NK-92 treated with Interleukin-12 subunit alpha and Interleukin-12 subunit beta, amount 100 ng/mL, for 24 hours (cell line): ENCODE data around the gene ALG14.
A peak's percentile ranks its signal among the peaks of the same experiment; 100 is the strongest.
"Not testable (repeated sequence)": the region's sequence is repeated elsewhere in the genome, so short reads cannot be mapped to it uniquely, and the experiment has no call there.

Source experiments
- DNase-seq: peaks from one replicate; lab custom pipeline; 2025; lab: John Stamatoyannopoulos, UW

Gene ALG14

DNA sequence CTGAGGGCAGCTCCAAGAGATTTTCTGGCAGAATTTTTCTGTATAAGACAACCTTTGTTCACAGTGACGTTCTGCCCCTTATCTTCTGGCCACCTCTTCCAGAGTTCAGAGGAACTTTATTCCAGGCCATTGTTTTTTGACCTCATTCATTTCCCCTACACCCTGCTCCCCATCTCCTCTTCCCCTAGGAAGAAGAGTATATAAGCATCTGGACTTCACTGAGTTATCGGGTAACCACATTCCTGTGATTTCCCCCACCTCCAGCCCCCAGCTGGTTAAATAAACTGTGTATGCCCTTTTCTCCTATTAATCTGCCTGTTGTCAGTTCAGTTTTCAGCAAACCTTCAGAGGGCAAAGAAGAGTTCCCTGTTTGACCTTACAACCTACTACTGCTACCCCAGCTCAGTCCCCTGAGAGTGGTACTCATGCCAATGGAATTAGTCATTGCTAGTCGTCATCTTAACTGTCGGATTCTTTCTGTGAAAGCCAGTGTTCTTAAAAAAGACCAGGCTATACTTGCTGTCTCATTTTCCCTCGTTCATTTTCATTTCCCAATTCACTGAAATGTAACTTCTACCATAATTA is 14.3 kb upstream of the ALG14 start:
- no peak for DNase-seq

DNA sequence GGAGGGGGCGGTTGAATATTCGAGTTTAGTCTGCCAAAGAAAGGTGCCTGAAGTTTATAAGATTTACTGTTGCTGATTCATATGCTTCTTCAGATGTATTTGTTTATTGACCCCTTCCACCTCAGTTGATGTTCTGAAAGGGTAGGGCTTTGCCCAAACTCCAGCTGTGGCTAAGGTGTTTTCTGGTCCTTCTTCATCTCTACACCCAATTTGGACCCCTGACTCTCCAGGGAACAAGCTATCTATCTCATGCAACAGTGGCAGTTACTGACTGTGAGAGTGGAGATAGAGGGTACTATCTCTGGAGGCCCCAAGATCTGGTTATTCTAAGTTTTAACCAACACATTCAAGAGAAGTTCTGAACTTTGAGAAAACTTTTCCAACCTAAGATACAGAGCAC is 12.6 kb upstream of the ALG14 start:
- DNase-seq, result no peak

DNA sequence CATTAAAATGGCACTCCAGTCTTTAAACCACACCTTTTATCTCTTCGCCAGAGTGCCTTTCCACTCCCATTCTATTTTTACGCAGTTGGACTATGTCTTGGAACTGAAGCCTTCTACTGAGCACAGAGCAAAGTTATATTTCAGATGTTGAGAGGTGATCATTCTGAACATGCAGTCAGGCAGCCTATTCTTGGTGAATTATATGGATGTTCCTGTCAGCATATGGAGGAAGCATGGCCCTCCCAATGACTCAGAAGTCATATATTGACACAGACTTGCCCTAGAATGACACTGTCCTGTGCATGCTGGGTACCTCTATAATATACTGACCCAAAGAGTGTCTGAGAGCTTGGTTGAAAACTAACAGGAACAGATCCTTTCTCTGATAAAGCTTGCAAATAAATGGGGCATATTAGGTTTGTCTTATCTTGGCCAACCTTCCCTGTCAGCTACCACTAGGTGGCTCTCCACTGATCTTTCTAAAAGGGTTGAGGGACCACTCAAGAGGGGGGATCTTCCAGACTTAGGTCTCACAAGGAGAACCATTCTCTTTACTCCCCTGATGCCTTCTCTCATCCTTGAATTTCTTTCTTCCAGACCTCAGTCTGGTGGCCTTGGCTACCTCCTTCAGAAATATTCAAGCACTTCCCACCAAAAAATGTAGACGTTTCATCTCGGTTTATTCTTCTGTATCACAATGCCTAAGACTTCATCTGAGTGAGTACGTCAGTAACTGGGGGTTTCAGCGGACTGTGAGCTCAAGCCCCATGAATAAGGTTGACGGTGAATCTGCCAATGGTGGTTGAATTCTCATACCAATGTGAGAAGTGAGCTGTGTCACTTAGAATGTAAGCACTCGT is 11.8 kb upstream of the ALG14 start:
- peak; percentile 2 for DNase-seq

DNA sequence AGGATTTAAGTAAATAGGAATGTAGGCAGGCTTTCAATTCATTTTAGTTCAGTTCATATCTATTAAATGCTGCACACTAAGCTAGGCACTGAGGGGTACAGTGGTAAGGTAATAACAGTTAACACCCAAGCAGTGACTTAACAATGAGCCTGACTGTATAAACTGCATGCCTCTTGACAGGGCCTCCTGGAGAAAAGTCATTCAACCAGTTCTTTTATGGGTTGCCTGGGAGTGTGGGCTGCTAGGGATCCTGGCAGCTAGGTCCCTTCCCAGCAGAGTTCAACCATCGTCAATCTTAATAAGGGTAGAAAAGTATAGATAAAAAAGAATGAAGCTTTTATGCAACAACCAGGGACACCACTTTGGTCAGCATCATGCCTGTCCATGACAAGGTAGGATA is 8.1 kb upstream of the ALG14 start:
- no peak for DNase-seq

- DNase-seq, result no peak
These were observed 7.7 kb upstream of the ALG14 start for GRCh38 chr1:95080446-95080845.

GRCh38 chr1:95076034-95076433 is 3.3 kb upstream of the ALG14 start:
- no peak for DNase-seq

DNA sequence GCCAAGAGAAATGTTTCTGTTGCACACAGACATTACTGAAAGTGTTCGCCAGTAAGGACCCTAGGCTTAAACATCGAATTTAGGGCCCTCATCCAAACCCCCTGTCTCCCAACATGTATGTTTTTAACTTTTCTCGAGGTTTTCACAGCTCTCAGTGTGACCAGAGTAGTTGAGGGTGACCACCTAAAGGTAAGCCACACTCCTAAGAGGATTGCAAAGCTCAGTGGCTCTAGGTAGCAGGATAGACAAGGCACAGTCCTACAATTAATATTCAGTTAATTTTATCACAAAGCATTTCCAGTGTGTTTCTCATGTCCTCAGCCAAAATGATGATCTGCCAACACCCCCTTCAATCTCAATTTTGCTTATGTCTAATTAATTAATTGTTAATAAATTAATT is 695 bp upstream of the ALG14 start:
- DNase-seq, result no peak

GRCh38 chr1:95072117-95072516 is 634 bp downstream of the ALG14 start:
- DNase-seq, result no peak

GRCh38 chr1:95071539-95071938 is 1.2 kb downstream of the ALG14 start:
- DNase-seq, result no peak

GRCh38 chr1:95069710-95070093 is 3.0 kb downstream of the ALG14 start:
- no peak for DNase-seq

DNA sequence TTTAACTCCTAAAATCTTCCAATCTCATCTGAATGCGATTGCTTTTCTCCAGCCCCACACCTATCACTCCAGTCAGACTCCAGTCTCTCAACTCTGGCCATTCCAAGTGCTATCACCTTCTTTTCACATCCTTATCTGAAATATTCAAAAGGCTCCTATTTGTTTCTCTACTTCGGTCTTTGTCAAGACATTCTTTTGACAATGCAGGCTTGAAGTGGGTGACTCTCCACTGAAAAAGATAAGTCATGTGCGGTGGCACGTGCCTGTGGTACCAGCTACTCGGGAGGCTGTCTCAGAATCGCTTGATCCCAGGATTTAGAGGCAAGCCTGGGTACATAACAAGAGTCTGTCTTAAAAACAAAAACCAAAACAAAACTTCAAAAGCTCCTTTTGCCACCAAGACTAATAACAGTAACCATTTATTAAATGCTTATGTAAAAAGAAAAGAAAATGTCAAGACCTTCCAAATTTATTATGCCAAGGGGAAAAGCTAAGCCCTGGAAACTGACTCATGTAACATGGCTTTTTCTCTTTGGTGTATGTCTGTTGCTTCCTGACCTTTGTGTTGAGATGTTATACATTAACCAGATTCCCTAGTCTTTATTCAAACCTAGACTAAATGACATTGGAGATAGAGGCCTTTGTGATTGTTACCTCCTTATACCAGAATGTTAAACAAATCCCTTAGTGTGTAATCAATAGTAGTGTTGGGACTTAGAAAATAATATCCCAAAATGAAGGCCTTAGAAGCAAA is 3.6 kb downstream of the ALG14 start:
- no peak for DNase-seq

DNA sequence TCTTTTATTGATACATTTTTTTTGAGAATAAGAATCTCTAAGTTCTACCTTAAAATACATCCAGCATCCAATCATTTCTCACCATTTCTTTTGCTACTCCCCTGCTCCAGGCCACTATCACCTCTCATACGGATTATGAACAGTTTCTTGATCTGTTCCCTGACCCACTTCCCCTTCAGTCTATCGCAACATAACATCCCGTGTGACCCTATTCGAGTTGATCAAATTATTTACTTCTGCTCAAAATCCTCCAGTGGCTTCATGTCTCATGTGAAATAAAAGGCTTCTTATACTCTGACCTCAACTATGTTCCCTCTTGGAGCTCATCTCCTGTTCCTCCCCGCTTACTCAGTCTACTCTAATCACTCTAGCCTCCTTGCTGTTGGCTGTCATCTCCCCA is 5.2 kb downstream of the ALG14 start:
- DNase-seq, result no peak

DNA sequence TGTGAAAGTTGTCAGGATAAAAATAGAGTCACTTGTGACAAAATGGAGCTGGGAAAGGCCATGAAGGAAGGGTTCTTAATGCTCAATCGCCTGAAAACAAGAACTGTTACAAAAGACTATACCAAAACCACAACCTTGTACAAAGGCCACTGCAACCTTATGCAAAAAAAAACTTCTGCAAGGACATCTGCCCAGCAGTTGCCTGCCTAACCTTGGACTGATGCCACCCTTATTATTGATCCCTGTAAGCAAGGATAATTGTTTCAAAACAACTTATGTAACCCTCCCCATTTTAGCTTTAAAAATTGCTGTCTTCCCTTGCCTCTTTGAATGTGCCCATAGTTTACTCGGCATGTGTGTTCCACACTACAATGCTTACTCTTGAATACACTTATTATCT is 5.7 kb downstream of the ALG14 start:
- DNase-seq, result no peak

- no peak for DNase-seq
These were observed 11.2 kb downstream of the ALG14 start for GRCh38 chr1:95061445-95062006.

DNA sequence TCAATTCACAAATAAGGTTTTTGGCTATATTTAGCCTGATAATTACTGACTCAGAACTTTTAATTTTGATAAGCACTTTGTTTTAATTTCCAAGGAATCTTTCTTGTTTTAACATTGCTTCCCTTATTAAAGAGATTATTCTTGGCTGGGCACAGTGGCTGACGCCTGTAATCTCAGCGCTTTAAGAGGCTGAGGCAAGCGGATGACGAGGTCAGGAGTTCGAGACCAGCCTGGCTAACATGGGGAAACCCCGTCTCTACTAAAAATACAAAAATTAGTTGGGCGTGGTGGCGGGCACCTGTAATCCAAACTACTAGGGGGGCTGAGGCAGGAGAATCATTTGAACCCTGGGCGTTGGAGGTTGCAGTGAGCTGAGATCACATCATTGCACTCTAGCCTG is 13.8 kb downstream of the ALG14 start:
- DNase-seq, result no peak

- no peak for DNase-seq
These were observed 15.4 kb downstream of the ALG14 start for GRCh38 chr1:95057351-95057750.

GRCh38 chr1:95049935-95050334 is 22.8 kb downstream of the ALG14 start:
- no peak for DNase-seq

DNA sequence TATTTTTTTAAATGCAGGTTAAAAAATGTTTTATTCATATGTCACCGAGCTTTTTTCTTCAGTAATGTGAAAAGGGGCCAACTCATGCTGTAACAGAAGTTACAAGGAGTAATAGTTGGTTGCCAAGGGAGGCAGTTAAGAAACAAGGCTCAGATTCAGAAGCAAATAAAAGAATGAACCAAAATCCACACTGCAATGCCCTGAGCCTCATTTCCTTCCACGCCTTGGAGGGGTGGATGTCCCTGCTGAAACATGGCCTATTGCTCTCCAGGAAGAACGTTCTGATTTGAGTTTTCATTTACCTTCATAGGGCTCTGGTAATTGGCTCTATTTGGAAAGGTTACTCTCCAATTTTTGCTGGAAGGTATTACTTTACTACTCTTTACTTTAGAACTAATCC is 24.4 kb downstream of the ALG14 start:
- no peak for DNase-seq

DNA sequence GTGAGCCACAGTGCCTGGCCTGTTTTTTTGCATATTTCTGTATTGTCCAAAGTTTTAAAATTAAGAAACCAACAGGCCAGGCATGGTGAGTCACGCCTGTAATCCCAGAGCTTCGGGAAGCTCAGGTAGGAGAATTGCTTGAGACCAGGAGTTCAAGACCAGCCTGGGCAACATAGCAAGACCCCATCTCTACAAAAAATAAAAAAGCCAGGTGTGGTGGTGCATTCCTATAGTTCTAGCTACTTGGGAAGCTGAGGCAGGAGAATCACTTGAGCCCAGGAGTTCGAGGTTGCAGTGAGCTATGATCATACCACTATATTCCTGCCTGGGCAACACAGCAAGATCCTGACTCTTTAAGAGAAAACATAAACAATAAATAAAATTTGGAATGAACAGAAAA is 25.1 kb downstream of the ALG14 start:
- DNase-seq, result not testable (repeated sequence)

DNA sequence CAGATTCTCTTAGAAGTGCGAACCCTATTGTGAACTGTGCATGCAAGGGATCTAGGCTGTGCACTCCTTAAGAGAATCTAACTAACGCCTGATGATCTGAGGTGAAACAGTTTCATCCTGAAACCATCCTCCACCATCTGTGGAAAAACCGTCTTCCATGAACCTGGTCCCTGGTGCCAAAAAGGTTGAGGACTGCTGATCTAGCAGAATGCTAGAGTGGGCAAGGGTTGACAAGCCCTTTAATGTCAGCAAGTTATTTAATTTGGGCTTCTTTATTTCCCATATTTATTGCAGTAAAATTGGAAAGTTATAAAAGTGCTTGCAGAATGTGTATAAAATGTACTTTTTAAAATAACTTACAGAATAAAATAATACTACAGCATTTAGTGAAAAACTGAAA is 26.4 kb downstream of the ALG14 start:
- DNase-seq, result no peak

GRCh38 chr1:95043141-95043980 is 29.4 kb downstream of the ALG14 start:
- DNase-seq, result peak; percentile 27

DNA sequence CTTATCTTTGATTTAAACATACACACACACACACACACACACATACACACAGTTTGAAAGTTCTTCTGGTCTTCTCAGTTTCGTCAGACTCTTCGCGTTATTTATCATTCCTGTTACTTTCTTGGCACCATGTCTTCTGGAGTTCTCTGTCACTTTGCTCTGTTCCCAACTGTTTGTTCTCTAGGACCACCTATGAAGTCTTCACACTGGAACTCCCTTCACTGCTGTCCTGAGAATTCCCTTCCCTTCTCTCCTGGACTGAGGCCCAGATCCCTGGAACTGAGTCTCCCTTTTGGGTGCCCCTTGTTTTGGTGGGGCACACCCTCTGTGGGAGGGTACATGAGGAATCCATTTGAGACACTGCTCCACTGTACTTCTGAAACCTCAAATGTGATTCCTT is 30.5 kb downstream of the ALG14 start:
- no peak for DNase-seq
